MCF 10A (cell line): ENCODE measurements around the gene GIN1. TPM values are rescaled to one million over a fixed set of nuclear protein-coding genes. Genes with fewer than 3 reads are reported as not detected.
"Not testable (repeated sequence)": the region's sequence is repeated elsewhere in the genome, so short reads cannot be mapped to it uniquely, and the experiment has no call there.

ENCODE experiments used
- BruUV-seq: library from RNA; stranded (reverse); fragments of 400-500 nt; replicated peaks from 2 replicates; lab custom pipeline; 2021; lab: Mats Ljungman, UMichigan
- CTCF ChIA-PET: fragments of 300-600 bp; sonication (Branson Sonifier 250); formaldehyde crosslinking; extraction: SDS; loops from one replicate; lab custom pipeline; 2021; ENCODE audit warnings: antibody characterized with exemption, inconsistent platforms; lab: Yijun Ruan, JAX
- POLR2A ChIA-PET: fragments of 300-600, 350-650 bp; sonication (Branson Sonifier 250); formaldehyde crosslinking; extraction: SDS; loops from one replicate; lab custom pipeline; 2020; ENCODE audit warnings: antibody characterized with exemption, inconsistent platforms; lab: Yijun Ruan, JAX
- DNase-seq: peaks from one replicate; pipeline ENCODE4 v3.0.0-alpha.2; 2018; ENCODE audit not compliant: unreplicated experiment
- H3K27ac Mint-ChIP-seq: one replicate; pipeline ENCODE4 v1.8.0; 2022; ENCODE audit warnings: mild to moderate bottlenecking, low read depth, mixed read lengths; ENCODE audit not compliant: unreplicated experiment
- H3K27me3 Mint-ChIP-seq: one replicate; pipeline ENCODE4 v1.8.0; 2022; ENCODE audit warnings: mixed read lengths; ENCODE audit not compliant: insufficient read depth, unreplicated experiment
- H3K36me3 Mint-ChIP-seq: one replicate; pipeline ENCODE4 v1.8.0; 2022; ENCODE audit warnings: mild to moderate bottlenecking, moderate library complexity, mixed read lengths; ENCODE audit not compliant: insufficient read depth, unreplicated experiment
- H3K4me1 Mint-ChIP-seq: one replicate; pipeline ENCODE4 v1.8.0; 2022; ENCODE audit warnings: mixed read lengths; ENCODE audit not compliant: insufficient read depth, unreplicated experiment
- H3K4me3 Mint-ChIP-seq: one replicate; pipeline ENCODE4 v1.8.0; 2022; ENCODE audit warnings: mild to moderate bottlenecking, moderate library complexity, mixed read lengths; ENCODE audit not compliant: unreplicated experiment
- H3K9me3 Mint-ChIP-seq: one replicate; pipeline ENCODE4 v1.8.0; 2022; ENCODE audit warnings: mixed read lengths; ENCODE audit not compliant: unreplicated experiment
- CTCF ChIP-seq: fragments of 200-600 bp; IDR thresholded peaks from one replicate; pipeline ENCODE4 v1.8.0; 2022; ENCODE audit warnings: antibody characterized with exemption, mild to moderate bottlenecking; ENCODE audit not compliant: unreplicated experiment
- intact Hi-C: fragments of 100-400 bp; cut with micrococcal nuclease; formaldehyde crosslinking; loops from 2 replicates; pipeline ENCODE4 v1.14.1; 2022
- total RNA-seq: library from RNA; stranded (reverse); gene quantifications from 2 replicates; pipeline ENCODE4 v1.2.3, GENCODE V29; 2022

Gene GIN1
- total RNA-seq, 1 experiment from 2014 or later, result 16.2 TPM

GRCh38 chr5:103066326-103066725 is 53.6 kb downstream of the GIN1 start:
- Mint-ChIP-seq H3K27me3 (no peaks in the 10 kb centered on the region), H3K27ac (no peak overlapping the region), H3K4me3 (no peak overlapping the region), H3K4me1 (no peaks in the 10 kb centered on the region), H3K36me3 (no peaks in the 10 kb centered on the region), H3K9me3 (peaks cover 6% of the 10 kb centered on the region)
- peak; percentile 0 for DNase-seq
- intact Hi-C loops, result no loop called here
- no peak for TF ChIP-seq CTCF
- ChIA-PET POLR2A (interaction anchor here (0.7 kb wide), 1 partner anchor 489 kb away, joined by 3 read pairs; no protein-coding TSS in a partner anchor), CTCF (no interaction called here)
- no TSS peak for BruUV-seq

GRCh38 chr5:103060424-103060954 is 59.4 kb downstream of the GIN1 start:
- no peaks in the 10 kb centered on the region for H3K4me1 Mint-ChIP-seq
- no peaks in the 10 kb centered on the region for H3K9me3 Mint-ChIP-seq
- ChIA-PET CTCF (no interaction called here), POLR2A (no interaction called here)
- intact Hi-C loops, result no loop called here
- no peak for TF ChIP-seq CTCF
- no peak overlapping the region for H3K4me3 Mint-ChIP-seq
- H3K36me3 Mint-ChIP-seq, result no peaks in the 10 kb centered on the region
- no peak for DNase-seq
- no TSS peak for BruUV-seq
- no peak overlapping the region for H3K27ac Mint-ChIP-seq
- H3K27me3 Mint-ChIP-seq, result no peaks in the 10 kb centered on the region

DNA sequence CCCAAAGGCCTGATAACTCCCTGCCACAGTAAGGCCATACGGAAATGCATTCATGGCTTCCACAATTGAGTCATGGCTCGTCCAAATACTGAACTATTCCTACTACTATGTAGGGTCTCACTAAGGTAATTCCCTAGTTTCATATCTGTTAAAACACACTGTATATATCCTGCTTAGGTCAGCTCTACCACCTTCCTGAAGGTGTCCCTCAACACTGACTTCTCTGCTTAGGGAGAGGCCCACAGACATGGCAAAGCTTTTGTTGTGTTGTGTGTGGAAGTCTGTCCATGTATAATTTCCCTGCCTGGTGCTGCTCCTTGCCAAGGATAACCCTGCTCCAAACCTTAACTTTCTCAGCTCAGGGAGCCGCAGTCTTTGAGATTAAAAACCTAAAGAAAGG is 60.4 kb downstream of the GIN1 start:
- TF ChIP-seq CTCF, result no peak
- ChIA-PET POLR2A (no interaction called here), CTCF (interaction anchor here (0.6 to 1.0 kb wide), 3 partner anchors 14 to 50 kb away, joined by 3 to 8 read pairs (median 3); no protein-coding TSS in a partner anchor)
- DNase-seq, result no peak
- intact Hi-C loops, result no loop called here
- Mint-ChIP-seq H3K4me1 (no peaks in the 10 kb centered on the region), H3K27me3 (no peaks in the 10 kb centered on the region), H3K36me3 (no peaks in the 10 kb centered on the region), H3K27ac (no peak overlapping the region), H3K9me3 (no peaks in the 10 kb centered on the region), H3K4me3 (no peak overlapping the region)
- no TSS peak for BruUV-seq

GRCh38 chr5:103057208-103058130 is 62.5 kb downstream of the GIN1 start:
- Mint-ChIP-seq H3K4me3 (no peak overlapping the region), H3K4me1 (no peaks in the 10 kb centered on the region)
- BruUV-seq, result no TSS peak

GRCh38 chr5:103046706-103047105 is 73.2 kb downstream of the GIN1 start:
- BruUV-seq, intact Hi-C loops, DNase-seq, H3K4me1 Mint-ChIP-seq, H3K27me3 Mint-ChIP-seq, H3K27ac Mint-ChIP-seq, H3K9me3 Mint-ChIP-seq, POLR2A ChIA-PET, H3K4me3 Mint-ChIP-seq, H3K36me3 Mint-ChIP-seq: not testable (repeated sequence)
- CTCF ChIA-PET, result interaction anchor here (1.3 kb wide), 1 partner anchor 267 kb away, joined by 3 read pairs; no protein-coding TSS in a partner anchor

More at GRCh38 chr5:103057208-103058130, 62.5 kb downstream of the GIN1 start:
- H3K27me3 Mint-ChIP-seq, result no peaks in the 10 kb centered on the region
- intact Hi-C loops, result no loop called here
- no peak overlapping the region for H3K27ac Mint-ChIP-seq
- no peaks in the 10 kb centered on the region for H3K9me3 Mint-ChIP-seq
- CTCF ChIA-PET, result interaction anchor here (0.6 to 1.1 kb wide), 2 partner anchors 81 to 163 kb away, joined by 3 read pairs; no protein-coding TSS in a partner anchor
- POLR2A ChIA-PET, result no interaction called here
- DNase-seq, result peak; percentile 46
- no peak for TF ChIP-seq CTCF
- no peaks in the 10 kb centered on the region for H3K36me3 Mint-ChIP-seq
